HL-60 (cell line): ENCODE measurements around the gene CBLB.

Experiments
- CTCF ChIP-seq: IDR thresholded peaks from one replicate; pipeline ENCODE4 v1.5.1; 2011; ENCODE audit warnings: low read length, control low read depth, inconsistent platforms; ENCODE audit not compliant: insufficient read depth
- REST ChIP-seq: IDR thresholded peaks from 2 replicates; pipeline ENCODE4 v1.6.1; 2012; ENCODE audit warnings: low read depth; ENCODE audit not compliant: insufficient replicate concordance

GRCh38 chr3:105791919-105792786 is 76.7 kb downstream of the CBLB start:
- TF ChIP-seq REST (no peak), CTCF (no peak)
